Measurements from ENCODE around the gene HOXD9. TPM values are rescaled to one million over a fixed set of nuclear protein-coding genes. Genes with fewer than 3 reads are reported as not detected.
A peak's percentile ranks its signal among the peaks of the same experiment; 100 is the strongest.

Gene HOXD9
- total RNA-seq, 2 donors from 2014 or later = 0.33 to 1.6 TPM

DNA sequence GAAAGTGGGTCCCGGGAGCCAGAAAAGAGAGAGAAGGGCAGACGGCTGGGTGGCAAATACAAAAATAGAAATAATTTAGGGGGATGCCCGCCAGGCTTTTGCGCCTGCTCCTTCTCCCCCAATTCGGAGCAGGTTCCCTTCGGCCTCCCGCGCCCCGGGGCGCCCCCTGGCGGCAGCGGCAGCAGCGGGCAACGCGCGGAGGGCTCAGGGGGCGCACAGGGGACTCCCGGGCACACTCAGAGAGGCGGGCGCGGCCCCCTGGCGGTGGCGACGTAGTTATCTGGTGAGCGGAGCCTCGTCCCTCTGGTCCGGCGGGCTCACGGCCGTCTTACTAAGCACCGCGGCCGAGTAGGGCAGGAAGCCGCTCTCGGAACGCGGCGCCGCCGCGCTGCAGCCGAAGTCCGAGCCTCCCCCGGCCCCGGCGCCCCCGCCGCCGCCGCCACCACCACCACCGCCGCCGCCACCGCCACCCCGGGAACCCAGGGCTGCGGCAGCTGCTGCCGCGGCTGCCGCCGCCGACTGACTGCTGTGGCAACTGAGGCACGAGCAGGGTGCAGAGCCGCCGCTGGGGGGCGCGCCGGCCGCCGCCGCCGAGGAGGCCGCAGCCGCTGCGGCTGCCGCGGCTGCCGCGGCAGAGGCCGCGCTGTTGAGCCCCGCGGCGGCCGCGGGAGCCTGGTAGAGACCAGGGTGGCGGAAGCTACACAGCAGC lies 42.5 kb upstream of the HOXD9 start:
- intact Hi-C loops (cut with DNase I) = loop anchor here (10.0 kb wide), 1 partner anchor 715 kb away; no protein-coding TSS in a partner anchor
- no peaks in the 10 kb centered on the region for H3K36me3 ChIP-seq (replicated peaks in 1 of 2; ENCODE audit: insufficient read depth in 1 of 2, low read depth in 2 of 2)
- peaks cover 23% of the 10 kb centered on the region for H3K4me1 ChIP-seq
- peaks cover 0 to 79% of the 10 kb centered on the region in 2 donors for H3K27me3 ChIP-seq
- WGBS, 2 donors = 2 to 3% methylated on average over 11 to 67 of the region's 86 CpGs
- ATAC-seq (peak; percentile 24), DNase-seq (peak in 1 of 4 donors; percentile 33)
- no peak overlapping the region for H3K4me3 ChIP-seq
- peaks cover 0 to 8% (median 0%) of the 10 kb centered on the region in 3 donors for H3K9me3 ChIP-seq
- TF ChIP-seq POLR2A (IDR thresholded peaks at IDR 0.05) = no peak
- TF ChIP-seq, protein P1, sequence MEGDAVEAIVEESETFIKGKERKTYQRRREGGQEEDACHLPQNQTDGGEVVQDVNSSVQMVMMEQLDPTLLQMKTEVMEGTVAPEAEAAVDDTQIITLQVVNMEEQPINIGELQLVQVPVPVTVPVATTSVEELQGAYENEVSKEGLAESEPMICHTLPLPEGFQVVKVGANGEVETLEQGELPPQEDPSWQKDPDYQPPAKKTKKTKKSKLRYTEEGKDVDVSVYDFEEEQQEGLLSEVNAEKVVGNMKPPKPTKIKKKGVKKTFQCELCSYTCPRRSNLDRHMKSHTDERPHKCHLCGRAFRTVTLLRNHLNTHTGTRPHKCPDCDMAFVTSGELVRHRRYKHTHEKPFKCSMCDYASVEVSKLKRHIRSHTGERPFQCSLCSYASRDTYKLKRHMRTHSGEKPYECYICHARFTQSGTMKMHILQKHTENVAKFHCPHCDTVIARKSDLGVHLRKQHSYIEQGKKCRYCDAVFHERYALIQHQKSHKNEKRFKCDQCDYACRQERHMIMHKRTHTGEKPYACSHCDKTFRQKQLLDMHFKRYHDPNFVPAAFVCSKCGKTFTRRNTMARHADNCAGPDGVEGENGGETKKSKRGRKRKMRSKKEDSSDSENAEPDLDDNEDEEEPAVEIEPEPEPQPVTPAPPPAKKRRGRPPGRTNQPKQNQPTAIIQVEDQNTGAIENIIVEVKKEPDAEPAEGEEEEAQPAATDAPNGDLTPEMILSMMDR (IDR thresholded peaks at IDR 0.05) = peak in 6 of 7 experiments; percentile 18 to 45 (median 37)
- H3K27ac ChIP-seq = no peak overlapping the region

DNA sequence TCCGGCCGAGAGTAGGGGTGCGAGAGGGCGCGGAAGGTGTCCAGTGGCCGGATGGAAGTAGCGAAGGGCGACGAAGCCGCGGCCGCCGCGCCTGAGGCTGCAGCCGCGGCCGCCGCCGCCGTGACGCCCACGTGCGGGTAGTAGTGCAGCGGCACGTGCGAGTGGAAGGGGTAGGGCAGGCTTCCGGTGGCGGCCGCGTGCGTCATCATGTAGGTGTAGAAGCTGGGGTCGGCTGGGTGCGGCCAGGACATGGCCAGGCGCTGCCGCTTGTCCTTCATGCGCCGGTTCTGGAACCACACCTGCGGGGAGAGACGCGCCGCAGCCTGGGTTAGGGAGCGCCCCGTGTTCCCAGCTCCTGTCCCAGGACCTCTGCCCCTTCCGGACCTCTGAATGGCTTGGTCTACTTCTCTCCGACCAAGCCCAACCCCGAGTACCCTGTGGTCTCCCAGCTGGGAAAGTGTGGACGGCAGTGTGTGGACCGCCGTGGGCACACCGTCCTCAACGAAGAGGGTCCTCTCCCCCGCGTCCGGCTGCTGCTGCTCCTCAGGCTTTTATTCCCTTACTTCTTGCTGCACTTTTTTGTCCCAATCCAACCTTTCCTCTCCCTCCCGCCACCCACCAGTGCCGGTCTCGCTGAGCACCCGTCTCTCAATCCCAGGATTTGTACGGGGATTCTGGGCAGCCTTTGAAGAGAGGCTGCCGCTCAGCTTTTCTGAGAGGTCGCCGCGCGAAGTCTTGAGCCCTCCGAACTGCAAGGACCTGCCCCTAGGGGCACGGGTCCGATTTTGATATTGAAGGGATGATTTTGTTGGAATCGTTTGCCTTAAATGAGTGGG lies 41.8 kb upstream of the HOXD9 start:
- Histone ChIP-seq H3K36me3 (replicated peaks in 1 of 2; ENCODE audit: insufficient read depth in 1 of 2, low read depth in 2 of 2) (no peaks in the 10 kb centered on the region), H3K27ac (no peak overlapping the region), H3K4me3 (no peak overlapping the region), H3K4me1 (peaks cover 27% of the 10 kb centered on the region), H3K9me3 (peaks cover 0 to 8% (median 0%) of the 10 kb centered on the region in 3 donors), H3K27me3 (peaks cover 0 to 85% of the 10 kb centered on the region in 2 donors)
- ATAC-seq = peak; percentile 35
- DNase-seq = no peak
- 7 to 14% methylated on average over 24 to 67 of the region's 68 CpGs for WGBS, 2 donors
- TF ChIP-seq, protein P1 (IDR thresholded peaks at IDR 0.05) = no peak
- no peak for TF ChIP-seq POLR2A (IDR thresholded peaks at IDR 0.05)
- intact Hi-C loops (cut with DNase I) = loop anchor here (10.0 kb wide), 1 partner anchor 716 kb away; no protein-coding TSS in a partner anchor

DNA sequence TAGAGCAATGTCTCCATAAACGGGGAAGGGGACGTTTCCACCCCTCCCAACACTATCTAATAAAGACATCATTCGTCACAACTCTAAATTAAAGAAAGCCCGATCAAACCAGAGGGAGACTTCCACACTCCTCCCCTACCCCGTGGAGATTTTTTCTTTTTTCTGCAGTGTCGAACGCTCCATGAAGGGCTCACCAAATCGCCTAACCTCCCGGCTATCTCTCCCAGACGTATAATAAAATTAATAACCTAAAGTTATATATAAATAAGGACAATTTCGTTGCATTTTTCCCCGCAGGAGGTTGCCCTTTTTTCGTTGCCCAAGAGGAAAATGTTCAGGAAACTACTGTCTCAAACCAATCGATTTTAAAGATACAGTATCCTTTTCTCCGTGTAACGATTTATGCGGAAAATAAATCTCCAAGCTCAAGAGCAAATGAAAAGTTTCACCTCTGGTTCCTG lies 41.1 kb upstream of the HOXD9 start:
- peaks cover 0 to 88% of the 10 kb centered on the region in 2 donors for H3K27me3 ChIP-seq
- TF ChIP-seq, protein P1 (IDR thresholded peaks at IDR 0.05) = no peak
- TF ChIP-seq POLR2A (IDR thresholded peaks at IDR 0.05) = no peak
- H3K4me3 ChIP-seq = no peak overlapping the region
- ATAC-seq (no peak), DNase-seq (no peak)
- no peak overlapping the region for H3K27ac ChIP-seq
- intact Hi-C loops (cut with DNase I) = loop anchor here (10.0 kb wide), 1 partner anchor 717 kb away; no protein-coding TSS in a partner anchor
- 5 to 10% methylated on average over 17 of the region's 17 CpGs for WGBS, 2 donors
- peaks cover 0 to 8% (median 0%) of the 10 kb centered on the region in 3 donors for H3K9me3 ChIP-seq
- peaks cover 34% of the 10 kb centered on the region for H3K4me1 ChIP-seq
- no peaks in the 10 kb centered on the region for H3K36me3 ChIP-seq (replicated peaks in 1 of 2; ENCODE audit: insufficient read depth in 1 of 2, low read depth in 2 of 2)

DNA sequence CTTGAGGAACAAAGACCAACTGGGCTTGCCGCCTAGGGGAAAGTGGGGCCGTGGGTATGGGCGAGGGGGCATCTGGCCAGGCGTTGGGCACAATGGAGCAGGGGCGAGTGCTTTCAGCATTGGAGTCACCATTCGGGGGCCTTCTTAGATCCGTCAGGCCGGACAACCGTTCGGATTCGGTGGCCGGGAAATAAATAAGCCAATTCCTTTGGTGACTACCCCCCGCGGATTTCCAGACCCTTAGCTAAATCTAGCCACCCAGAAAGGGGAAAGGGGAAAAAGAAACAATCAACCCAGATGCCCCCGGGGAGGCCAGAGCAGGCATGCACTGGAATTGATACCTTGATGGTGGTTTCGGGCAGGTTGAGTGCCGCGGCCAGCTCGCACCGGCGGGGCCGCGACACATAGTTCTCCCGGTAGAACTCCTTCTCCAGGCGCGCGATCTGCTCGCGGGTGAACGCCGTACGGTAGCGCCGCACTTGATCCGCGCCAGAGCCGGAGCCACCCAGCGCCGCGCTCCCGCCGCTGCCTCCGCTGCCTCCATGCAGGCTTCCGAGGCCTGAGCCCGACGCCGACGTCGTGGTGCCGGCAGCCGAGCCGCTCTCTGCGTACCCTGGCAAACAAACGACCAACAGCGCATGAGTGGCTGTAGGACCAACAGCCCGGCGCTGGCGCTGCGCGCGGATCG lies 40.5 kb upstream of the HOXD9 start:
- intact Hi-C loops (cut with DNase I) = loop anchor here (10.0 kb wide), 1 partner anchor 717 kb away; no protein-coding TSS in a partner anchor
- Histone ChIP-seq H3K4me1 (peaks cover 34% of the 10 kb centered on the region), H3K4me3 (no peak overlapping the region), H3K9me3 (peaks cover 0 to 8% (median 0%) of the 10 kb centered on the region in 3 donors), H3K27ac (no peak overlapping the region), H3K36me3 (replicated peaks in 1 of 2; ENCODE audit: insufficient read depth in 1 of 2, low read depth in 2 of 2) (no peaks in the 10 kb centered on the region), H3K27me3 (peaks cover 0 to 89% of the 10 kb centered on the region in 2 donors)
- DNase-seq = no peak
- no peak for ATAC-seq
- TF ChIP-seq, protein P1 (IDR thresholded peaks at IDR 0.05) = no peak
- no peak for TF ChIP-seq POLR2A (IDR thresholded peaks at IDR 0.05)
- WGBS, 2 donors = 7 to 9% methylated on average over 19 to 61 of the region's 62 CpGs

All from body of pancreas (tissue), 4 donors.